ENCODE results near the gene DOK6. TPM values are rescaled to one million over a fixed set of nuclear protein-coding genes. Genes with fewer than 3 reads are reported as not detected.

Gene DOK6
- total RNA-seq, 1 donor from 2014 or later = 0.67 TPM

GRCh38 chr18:69626643-69627242 is 226.1 kb downstream of the DOK6 start:
- DNase-seq (ENCODE audit: low read depth) = no peak
- no peak for TF ChIP-seq CTCF (IDR thresholded peaks at IDR 0.05; ENCODE audit: insufficient read depth, low read length, poor library complexity, severe bottlenecking)

GRCh38 chr18:69628774-69629359 is 228.2 kb downstream of the DOK6 start:
- no peak for DNase-seq (ENCODE audit: low read depth)
- no peak for TF ChIP-seq CTCF (IDR thresholded peaks at IDR 0.05; ENCODE audit: insufficient read depth, low read length, poor library complexity, severe bottlenecking)
- Histone ChIP-seq H3K4me3 (ENCODE audit: low read depth, low read length) (no peak overlapping the region), H3K36me3 (ENCODE audit: control insufficient read depth, insufficient read depth, low read length) (no peaks in the 10 kb centered on the region), H3K27me3 (ENCODE audit: control insufficient read depth, insufficient read depth, low read length) (no peaks in the 10 kb centered on the region)

More at GRCh38 chr18:69626643-69627242, 226.1 kb downstream of the DOK6 start:
- Histone ChIP-seq H3K36me3 (ENCODE audit: control insufficient read depth, insufficient read depth, low read length) (no peaks in the 10 kb centered on the region), H3K4me3 (ENCODE audit: low read depth, low read length) (no peak overlapping the region), H3K27me3 (ENCODE audit: control insufficient read depth, insufficient read depth, low read length) (no peaks in the 10 kb centered on the region)

- no peak for DNase-seq (ENCODE audit: low read depth)
- no peak for TF ChIP-seq CTCF (IDR thresholded peaks at IDR 0.05; ENCODE audit: insufficient read depth, low read length, poor library complexity, severe bottlenecking)
Observed at GRCh38 chr18:69631281-69631680, 230.6 kb downstream of the DOK6 start.

GRCh38 chr18:69635482-69635881 is 234.8 kb downstream of the DOK6 start:
- no peaks in the 10 kb centered on the region for H3K36me3 ChIP-seq (ENCODE audit: control insufficient read depth, insufficient read depth, low read length)
- no peak for TF ChIP-seq CTCF (IDR thresholded peaks at IDR 0.05; ENCODE audit: insufficient read depth, low read length, poor library complexity, severe bottlenecking)
- DNase-seq (ENCODE audit: low read depth) = no peak
- H3K27me3 ChIP-seq (ENCODE audit: control insufficient read depth, insufficient read depth, low read length) = no peaks in the 10 kb centered on the region
- no peak overlapping the region for H3K4me3 ChIP-seq (ENCODE audit: low read depth, low read length)

More at GRCh38 chr18:69631281-69631680, 230.6 kb downstream of the DOK6 start:
- Histone ChIP-seq H3K36me3 (ENCODE audit: control insufficient read depth, insufficient read depth, low read length) (no peaks in the 10 kb centered on the region), H3K27me3 (ENCODE audit: control insufficient read depth, insufficient read depth, low read length) (no peaks in the 10 kb centered on the region), H3K4me3 (ENCODE audit: low read depth, low read length) (no peak overlapping the region)

GRCh38 chr18:69636529-69637301 is 236.0 kb downstream of the DOK6 start:
- Histone ChIP-seq H3K36me3 (ENCODE audit: control insufficient read depth, insufficient read depth, low read length) (no peaks in the 10 kb centered on the region), H3K27me3 (ENCODE audit: control insufficient read depth, insufficient read depth, low read length) (no peaks in the 10 kb centered on the region), H3K4me3 (ENCODE audit: low read depth, low read length) (no peak overlapping the region)
- TF ChIP-seq CTCF (IDR thresholded peaks at IDR 0.05; ENCODE audit: insufficient read depth, low read length, poor library complexity, severe bottlenecking) = no peak
- DNase-seq (ENCODE audit: low read depth) = no peak

Measured in kidney epithelial cell (primary cell).